GM13976 (cell line): ENCODE results near the gene AAK1.

Experiments used
- DNase-seq: peaks from one replicate; pipeline ENCODE4 v3.0.0; 2012; ENCODE audit warnings: low spot score
- CTCF ChIP-seq: IDR thresholded peaks from 2 replicates; pipeline ENCODE4 v1.5.1; 2012; ENCODE audit warnings: borderline replicate concordance, mild to moderate bottlenecking; ENCODE audit not compliant: insufficient read depth; ENCODE audit errors: extremely low read depth, missing control alignments, control extremely low read depth
- in situ Hi-C: fragments of 300-500 bp; cut with MboI; formaldehyde crosslinking; loops from one replicate; pipeline ENCODE4 v1.12.0; 2022; ENCODE audit warnings: low sequenced_read_pairs, mixed read lengths, inconsistent platforms; ENCODE audit not compliant: unreplicated experiment

Gene AAK1

GRCh38 chr2:69512446-69512845, 131.1 kb downstream of the AAK1 start:
- TF ChIP-seq CTCF = no peak
- in situ Hi-C loops = no loop called here
- no peak for DNase-seq

- DNase-seq = no peak
- in situ Hi-C loops = no loop called here
- no peak for TF ChIP-seq CTCF
These were observed 133.3 kb downstream of the AAK1 start for GRCh38 chr2:69510204-69510603.

- DNase-seq = no peak
- no peak for TF ChIP-seq CTCF
- in situ Hi-C loops = no loop called here
These were observed 133.8 kb downstream of the AAK1 start for GRCh38 chr2:69509750-69510140.

- in situ Hi-C loops = no loop called here
- TF ChIP-seq CTCF = no peak
These were observed 134.4 kb downstream of the AAK1 start for GRCh38 chr2:69509011-69509749.

GRCh38 chr2:69505710-69506109, 137.8 kb downstream of the AAK1 start:
- in situ Hi-C loops = no loop called here
- no peak for TF ChIP-seq CTCF
- DNase-seq = no peak

More at GRCh38 chr2:69509011-69509749, 134.4 kb downstream of the AAK1 start:
- no peak for DNase-seq

- TF ChIP-seq CTCF = no peak
- in situ Hi-C loops = no loop called here
- no peak for DNase-seq
These were observed 142.2 kb downstream of the AAK1 start for GRCh38 chr2:69501301-69501700.
